Astrocyte (in vitro differentiated cells and primary cell): Measurements from ENCODE around the gene RDH5.

Experiments
- CTCF ChIP-seq: IDR thresholded peaks from 2 replicates; pipeline ENCODE4 v1.5.1; 2011; ENCODE audit warnings: low read depth, mild to moderate bottlenecking, inconsistent platforms, low read length, moderate library complexity; ENCODE audit not compliant: insufficient read depth
- EZH2 ChIP-seq: IDR thresholded peaks from 2 replicates; pipeline ENCODE4 v1.6.1; 2012; ENCODE audit warnings: mild to moderate bottlenecking, low read length, inconsistent platforms; ENCODE audit not compliant: insufficient read depth

- TF ChIP-seq CTCF (no peak), EZH2 (no peak)
Measured at GRCh38 chr12:55760663-55761062, 40.5 kb downstream of the RDH5 start.
